ENCODE data around the gene TTN. TPM values are rescaled to one million over a fixed set of nuclear protein-coding genes. Genes with fewer than 3 reads are reported as not detected.

TTN gene
- polyA plus RNA-seq, 1 experiment, result not detected

GRCh38 chr2:178476477-178476876 lies 330.7 kb downstream of the TTN start:
- Histone ChIP-seq H3K4me3 (ENCODE audit: low read depth, low read length) (no peak overlapping the region), H3K27me3 (ENCODE audit: control insufficient read depth, insufficient read depth, low read length) (no peaks in the 10 kb centered on the region), H3K36me3 (ENCODE audit: control insufficient read depth, insufficient read depth, low read length) (no peaks in the 10 kb centered on the region)
- CTCF ChIA-PET, result no interaction called here
- no peak for TF ChIP-seq CTCF (IDR thresholded peaks at IDR 0.05; ENCODE audit: insufficient read depth, low read depth, low read length)
- POLR2A ChIA-PET, result no interaction called here
- DNase-seq (ENCODE audit: low read depth), result no peak

Other genes starting within 250 kb of the TTN start
- gene CCDC141, start 242.7 kb upstream of the TTN start, polyA plus RNA-seq (2011; rRNA removed), result not detected in 2 replicates

Data from BJ (cell line).